Transverse colon (tissue), 4 donors: Measurements from ENCODE around the gene TNFRSF6B.
A peak's percentile ranks its signal among the peaks of the same experiment; 100 is the strongest.

Experiments used
- POLR2A ChIP-seq: fragments of 450-650 bp; IDR thresholded peaks from one replicate; pipeline ENCODE4 v1.6.1; 2016; ENCODE audit warnings: antibody characterized with exemption, mild to moderate bottlenecking, moderate library complexity
- POLR2AphosphoS5 ChIP-seq, 3 donors: sonication (generic); formaldehyde crosslinking; IDR thresholded peaks; one replicate each; pipeline ENCODE4 v1.6.1; 2016; ENCODE audit warnings: antibody characterized with exemption in 3 of 3
- TF ChIP-seq, protein P1 (sequence below), 5 experiments: fragments of 200-600 bp in 3 of 5; fragments of 450-650 bp in 2 of 5; sonication (generic) in 3 of 5; IDR thresholded peaks; 1 replicate in 2 of 5; 2 replicates in 3 of 5; pipeline ENCODE4 v1.5.1; 2016 to 2017; ENCODE audit warnings: antibody characterized with exemption in 5 of 5, inconsistent platforms in 3 of 5, mild to moderate bottlenecking in 2 of 5, moderate library complexity in 1 of 5

GRCh38 chr20:63738687-63739129 is 42.3 kb downstream of the TNFRSF6B start:
- TF ChIP-seq POLR2AphosphoS5 (IDR thresholded peaks at IDR 0.05) (no peak), POLR2A (peak; percentile 7)
- TF ChIP-seq, protein P1, sequence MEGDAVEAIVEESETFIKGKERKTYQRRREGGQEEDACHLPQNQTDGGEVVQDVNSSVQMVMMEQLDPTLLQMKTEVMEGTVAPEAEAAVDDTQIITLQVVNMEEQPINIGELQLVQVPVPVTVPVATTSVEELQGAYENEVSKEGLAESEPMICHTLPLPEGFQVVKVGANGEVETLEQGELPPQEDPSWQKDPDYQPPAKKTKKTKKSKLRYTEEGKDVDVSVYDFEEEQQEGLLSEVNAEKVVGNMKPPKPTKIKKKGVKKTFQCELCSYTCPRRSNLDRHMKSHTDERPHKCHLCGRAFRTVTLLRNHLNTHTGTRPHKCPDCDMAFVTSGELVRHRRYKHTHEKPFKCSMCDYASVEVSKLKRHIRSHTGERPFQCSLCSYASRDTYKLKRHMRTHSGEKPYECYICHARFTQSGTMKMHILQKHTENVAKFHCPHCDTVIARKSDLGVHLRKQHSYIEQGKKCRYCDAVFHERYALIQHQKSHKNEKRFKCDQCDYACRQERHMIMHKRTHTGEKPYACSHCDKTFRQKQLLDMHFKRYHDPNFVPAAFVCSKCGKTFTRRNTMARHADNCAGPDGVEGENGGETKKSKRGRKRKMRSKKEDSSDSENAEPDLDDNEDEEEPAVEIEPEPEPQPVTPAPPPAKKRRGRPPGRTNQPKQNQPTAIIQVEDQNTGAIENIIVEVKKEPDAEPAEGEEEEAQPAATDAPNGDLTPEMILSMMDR (IDR thresholded peaks at IDR 0.05) = no peak
